Measurements from ENCODE around the gene APOBEC3F.
"Not testable (repeated sequence)": the region's sequence is repeated elsewhere in the genome, so short reads cannot be mapped to it uniquely, and the experiment has no call there.

Gene APOBEC3F

DNA sequence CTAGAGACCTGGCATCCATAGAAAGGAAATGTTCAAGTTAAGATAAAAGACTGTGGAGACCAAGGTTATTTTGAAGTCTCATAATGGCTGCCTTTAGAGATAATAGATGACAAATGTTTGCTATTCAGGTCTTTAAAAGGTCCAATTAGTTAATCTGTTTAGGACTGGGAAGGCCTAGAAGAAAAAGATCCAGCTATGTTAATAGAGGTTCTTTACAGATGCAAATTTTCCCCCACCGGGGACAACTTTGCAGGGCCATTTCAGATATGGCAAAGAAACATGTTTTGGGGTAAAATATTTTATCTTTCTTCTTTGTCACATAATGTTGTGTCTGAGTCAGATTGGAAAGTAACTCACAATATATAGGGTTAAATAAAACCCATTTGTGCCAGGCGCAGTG, 33.3 kb downstream of the APOBEC3F start:
- no peak for DNase-seq

DNA sequence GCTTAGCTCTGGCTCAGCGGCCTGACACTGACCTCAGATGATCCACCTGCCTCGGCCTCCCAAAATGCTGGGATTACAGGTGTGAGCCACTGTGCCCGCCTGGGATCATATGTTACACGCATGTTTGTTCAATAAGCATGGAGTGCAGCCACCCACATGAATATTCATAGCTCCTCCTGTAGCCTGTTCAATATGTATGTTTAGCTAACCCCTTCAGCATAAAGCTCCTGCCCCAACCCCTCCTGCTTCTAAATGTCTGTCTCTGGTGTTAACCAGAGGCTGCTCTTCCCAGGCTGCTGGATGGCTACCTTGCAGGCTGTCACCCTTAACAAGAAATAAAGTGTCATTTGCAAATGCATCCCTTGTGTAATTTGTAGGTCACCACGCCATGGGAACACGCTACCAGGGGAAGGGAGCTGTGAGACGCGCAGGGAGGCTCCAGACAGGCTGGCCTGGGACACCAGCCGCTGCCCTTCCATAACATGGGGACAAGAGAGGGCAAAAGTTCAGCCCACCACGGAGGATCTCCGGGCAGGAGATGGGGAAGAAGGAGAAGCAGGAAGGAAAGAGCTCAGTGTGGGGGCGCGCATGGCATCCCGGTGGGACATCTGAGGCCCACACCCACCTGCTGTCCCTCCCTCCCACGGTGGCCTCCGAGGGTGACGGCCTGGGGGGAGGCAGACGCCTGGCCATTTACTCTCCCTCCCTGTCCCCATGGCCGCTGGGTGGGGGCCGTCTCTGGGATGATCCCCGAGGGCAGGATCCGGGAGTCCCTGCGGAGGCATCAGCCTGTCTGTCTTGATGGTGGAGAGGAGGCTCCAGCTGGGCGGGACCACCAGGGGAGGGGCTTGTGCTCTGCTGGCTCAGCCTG, 35.7 kb downstream of the APOBEC3F start:
- DNase-seq, result not testable (repeated sequence)

DNA sequence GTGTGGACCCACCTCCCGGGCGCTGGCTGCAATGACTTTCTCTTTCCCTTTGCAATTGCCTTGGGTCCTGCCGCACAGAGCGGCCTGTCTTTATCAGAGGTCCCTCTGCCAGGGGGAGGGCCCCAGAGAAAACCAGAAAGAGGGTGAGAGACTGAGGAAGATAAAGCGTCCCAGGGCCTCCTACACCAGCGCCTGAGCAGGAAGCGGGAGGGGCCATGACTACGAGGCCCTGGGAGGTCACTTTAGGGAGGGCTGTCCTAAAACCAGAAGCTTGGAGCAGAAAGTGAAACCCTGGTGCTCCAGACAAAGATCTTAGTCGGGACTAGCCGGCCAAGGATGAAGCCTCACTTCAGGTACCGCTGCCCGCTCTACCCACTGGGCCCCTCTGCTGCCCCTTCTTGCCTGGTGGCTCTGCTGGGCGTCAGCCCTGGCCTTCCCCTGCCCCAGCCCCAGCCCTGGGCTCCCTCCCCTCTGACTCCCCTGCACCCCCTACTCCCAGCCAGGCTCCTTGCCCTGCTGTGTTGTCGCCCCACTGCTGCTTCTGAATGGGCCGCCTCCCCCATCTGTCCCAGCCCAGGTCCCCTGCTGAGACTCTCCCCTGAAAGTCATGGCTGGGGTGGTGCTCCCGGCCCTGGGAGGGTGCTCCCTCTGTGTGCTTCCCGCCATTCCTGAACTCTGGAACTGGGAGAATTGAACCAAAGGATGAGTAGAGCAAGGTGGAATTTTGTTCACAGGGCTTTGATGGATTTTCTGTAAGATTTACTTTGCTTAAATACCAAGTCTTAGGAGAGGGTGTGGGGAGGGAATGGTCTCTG, 36.6 kb downstream of the APOBEC3F start, which contains the start of gene APOBEC3G:
TSS of gene APOBEC3G (plus strand) at position 250 of the 815 bp plus-strand sequence. CDS start at position 337, 87 bp downstream.
- DNase-seq, result peak; percentile 69

DNA sequence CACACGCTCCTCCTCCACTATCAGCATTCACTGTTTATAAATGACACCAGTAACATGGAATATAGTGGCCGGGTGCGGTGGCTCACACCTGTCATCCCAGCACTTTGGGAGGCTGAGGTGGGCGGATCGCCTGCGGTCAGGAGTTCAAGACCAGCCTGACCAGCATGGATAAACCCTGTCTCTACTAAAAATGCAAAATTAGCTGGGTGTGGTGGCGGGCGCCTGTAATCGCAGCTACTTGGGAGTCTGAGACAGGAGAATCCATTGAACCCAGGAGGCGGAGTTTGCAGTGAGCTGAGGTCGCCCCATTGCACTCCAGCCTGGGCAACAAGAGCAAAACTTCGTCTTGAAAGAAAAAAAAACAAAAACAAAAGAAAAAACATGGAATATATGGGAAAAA, 37.2 kb downstream of the APOBEC3F start:
- DNase-seq, result not testable (repeated sequence)

DNA sequence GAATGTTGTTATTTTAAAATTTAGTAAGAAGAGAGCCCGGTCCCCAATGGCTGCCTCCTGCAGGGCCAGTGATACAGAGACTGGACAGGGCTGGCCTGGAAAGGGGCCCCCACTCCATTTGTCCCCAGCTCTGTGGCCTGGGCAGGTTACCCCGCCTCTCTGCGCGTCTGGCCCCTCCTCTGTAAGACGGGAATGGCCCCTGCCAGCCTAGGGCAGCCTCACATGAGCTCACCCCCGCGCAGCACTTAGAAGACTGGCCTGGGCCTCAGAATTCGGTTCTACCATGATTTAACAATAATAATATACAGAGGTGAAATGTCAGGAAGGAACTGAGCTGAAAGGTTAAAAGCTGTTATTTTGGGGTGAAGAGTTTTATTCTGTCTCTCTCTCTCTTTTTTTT, 37.7 kb downstream of the APOBEC3F start:
- DNase-seq, result no peak

DNA sequence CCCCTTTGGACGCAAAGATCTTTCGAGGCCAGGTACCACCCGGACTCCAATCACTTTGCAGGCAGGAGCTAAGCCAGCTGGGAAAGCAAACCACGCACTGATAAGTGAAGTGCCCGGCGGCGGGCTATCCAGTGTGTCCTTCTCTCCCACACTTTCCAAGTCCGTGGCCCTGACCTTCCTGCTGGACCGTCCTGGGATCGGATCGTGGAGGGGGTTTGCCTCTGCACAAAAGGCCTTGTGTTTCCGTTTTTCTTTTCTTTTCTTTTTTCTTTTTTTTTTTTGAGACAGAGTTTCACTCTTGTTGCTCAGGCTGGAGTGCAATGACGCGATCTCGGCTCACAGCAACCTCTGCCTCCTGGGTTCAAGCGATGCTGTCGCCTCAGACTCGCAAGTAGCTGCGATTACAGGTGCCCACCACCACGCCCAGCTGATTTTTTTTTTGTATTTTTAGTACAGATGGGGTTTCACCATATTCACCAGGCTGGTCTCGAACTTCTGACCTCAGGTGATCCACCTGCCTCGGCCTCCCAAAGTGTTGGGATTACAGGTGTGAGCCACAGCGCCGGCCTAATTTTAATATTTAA, 38.5 kb downstream of the APOBEC3F start:
- not testable (repeated sequence) for DNase-seq

DNA sequence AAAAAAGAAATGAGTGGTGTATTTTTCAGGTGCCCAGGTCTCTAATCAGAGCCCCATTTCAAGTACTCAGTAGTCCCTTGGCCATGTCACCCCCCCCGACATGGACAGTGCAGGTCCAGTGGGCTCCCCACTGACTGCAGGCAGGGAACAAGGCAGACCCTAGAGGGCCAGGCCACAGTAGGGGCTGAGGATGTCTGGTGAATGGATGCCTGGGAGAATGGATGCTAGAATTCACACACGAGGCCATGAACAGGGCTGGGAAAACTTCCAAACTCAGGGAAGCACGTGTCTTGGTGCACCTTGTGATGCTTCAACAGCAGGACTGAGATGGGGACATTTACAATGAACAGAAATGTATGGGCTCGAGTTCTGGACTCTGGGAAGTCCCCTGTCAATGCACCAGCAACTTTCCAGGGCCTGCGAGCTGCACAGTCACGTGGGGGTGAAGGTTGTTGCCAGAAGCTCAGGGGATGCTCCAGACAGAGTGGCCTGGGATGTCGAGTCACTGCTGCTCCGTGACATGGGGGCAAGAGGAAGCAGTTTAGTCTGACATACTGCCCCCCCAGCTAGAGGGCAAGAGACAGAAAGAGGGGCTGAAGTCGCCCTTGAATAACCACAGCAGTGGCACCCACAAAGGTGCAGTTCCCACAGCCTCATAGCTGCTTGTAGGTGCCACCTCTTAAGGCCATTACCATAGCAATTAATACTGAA, 39.5 kb downstream of the APOBEC3F start:
- DNase-seq, result no peak

DNA sequence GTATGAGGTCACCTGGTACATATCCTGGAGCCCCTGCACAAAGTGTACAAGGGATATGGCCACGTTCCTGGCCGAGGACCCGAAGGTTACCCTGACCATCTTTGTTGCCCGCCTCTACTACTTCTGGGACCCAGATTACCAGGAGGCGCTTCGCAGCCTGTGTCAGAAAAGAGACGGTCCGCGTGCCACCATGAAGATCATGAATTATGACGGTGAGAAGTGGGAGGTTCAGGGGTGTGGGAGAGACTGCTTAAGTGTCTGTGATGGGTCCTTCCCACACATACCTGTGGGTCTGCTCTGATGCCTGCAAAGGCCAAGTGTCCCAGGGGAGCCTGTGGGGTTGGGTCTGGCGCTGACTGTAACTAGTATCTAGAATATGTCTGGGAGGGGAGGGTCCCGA, 40.4 kb downstream of the APOBEC3F start:
- DNase-seq, result no peak

DNA sequence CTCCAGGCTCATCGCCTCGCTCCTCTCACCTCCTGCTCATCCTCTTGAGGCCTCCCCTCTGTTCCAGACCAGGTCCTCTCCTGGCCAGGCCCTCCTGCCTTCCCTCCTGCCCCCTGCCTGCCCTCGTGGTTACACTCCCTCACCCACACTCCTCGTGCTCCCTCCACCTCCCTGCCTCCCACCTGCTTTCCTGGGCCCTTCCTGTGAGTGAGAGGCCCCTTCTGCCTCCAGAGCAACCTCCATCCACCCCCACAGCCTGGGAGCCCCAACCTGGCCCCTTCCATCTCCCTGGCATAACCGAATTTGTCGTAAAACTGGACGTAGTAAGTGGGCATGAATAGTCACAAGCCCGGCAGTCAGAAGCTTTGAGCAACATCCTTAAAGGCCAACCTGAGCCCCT, 40.9 kb downstream of the APOBEC3F start:
- DNase-seq, result no peak

DNA sequence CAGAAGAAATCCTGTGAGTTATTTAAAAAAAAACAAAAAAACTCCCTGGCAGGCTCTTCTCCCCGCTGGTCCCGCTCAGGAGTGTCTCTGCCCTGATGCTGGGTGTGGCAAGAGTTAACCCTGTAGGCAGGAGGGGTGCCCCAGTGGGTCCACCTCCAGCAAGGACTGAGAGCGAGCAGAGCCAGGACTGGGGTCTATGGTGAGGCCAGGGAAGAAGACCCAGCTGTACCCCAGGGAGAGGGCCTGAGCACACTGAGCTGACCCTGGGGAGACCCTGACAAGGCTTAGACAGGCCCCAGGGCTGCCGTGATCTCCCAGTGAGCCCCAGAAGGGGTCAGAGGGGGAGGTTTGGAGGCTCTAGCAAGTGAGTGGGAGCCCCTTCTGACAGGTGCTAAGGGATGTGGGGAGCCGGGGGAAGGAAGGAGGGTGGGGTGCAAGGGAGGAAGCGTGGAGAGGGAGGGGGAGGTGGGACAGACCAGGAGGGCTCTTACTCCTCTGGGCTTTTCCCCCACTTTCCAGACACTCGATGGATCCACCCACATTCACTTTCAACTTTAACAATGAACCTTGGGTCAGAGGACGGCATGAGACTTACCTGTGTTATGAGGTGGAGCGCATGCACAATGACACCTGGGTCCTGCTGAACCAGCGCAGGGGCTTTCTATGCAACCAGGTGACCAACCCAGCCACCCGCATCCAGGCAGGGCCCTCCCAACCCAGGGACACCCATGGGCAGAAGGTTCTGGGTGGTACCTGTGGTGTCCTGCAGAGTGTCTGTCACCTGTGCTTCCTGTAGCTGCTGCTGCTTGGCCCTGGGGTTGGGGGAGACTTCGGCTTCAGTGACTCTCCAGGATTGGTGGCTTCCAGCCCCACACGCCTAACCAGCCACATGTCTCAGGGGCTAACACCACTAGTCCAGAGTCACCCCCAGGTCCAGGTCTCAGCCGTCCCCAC, 42.8 kb downstream of the APOBEC3F start:
- DNase-seq, result no peak

DNA sequence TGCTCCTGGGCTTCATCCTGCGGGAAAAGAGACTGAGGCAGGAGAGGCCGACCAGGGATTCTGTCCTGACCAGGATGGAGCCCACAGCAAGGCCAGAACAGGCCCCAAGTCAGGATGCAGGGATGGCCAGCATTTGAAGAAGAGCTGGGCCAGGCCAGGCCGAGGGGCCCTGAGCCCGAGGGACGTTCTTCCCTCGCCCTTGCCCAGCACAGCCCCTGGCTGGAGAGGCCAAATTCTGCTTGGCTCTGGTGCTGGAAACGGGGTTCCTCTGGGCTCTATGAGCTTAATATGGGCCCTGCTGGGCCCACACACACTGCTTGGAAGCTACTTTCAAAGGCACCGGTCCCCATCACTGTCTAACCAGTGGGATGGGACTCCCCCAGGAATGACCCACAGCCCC, 44.0 kb downstream of the APOBEC3F start:
- DNase-seq, result no peak

DNA sequence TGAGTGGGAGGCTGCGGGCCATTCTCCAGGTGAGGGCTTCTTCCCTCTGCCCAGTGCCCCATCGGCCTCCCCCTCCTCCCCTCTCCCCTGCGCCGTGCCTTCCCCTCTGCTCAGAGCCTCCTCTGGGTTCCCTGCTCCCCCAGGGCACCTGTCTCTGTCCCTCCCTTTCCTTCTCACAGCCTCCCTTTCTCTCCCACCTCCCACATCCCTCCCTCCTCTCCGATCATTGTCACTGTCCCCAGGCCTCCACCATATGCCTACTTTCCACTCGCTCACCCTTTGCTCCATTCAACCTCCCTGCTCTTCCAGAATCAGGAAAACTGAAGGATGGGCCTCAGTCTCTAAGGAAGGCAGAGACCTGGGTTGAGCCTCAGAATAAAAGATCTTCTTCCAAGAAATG, 46.4 kb downstream of the APOBEC3F start:
- no peak for DNase-seq

DNA sequence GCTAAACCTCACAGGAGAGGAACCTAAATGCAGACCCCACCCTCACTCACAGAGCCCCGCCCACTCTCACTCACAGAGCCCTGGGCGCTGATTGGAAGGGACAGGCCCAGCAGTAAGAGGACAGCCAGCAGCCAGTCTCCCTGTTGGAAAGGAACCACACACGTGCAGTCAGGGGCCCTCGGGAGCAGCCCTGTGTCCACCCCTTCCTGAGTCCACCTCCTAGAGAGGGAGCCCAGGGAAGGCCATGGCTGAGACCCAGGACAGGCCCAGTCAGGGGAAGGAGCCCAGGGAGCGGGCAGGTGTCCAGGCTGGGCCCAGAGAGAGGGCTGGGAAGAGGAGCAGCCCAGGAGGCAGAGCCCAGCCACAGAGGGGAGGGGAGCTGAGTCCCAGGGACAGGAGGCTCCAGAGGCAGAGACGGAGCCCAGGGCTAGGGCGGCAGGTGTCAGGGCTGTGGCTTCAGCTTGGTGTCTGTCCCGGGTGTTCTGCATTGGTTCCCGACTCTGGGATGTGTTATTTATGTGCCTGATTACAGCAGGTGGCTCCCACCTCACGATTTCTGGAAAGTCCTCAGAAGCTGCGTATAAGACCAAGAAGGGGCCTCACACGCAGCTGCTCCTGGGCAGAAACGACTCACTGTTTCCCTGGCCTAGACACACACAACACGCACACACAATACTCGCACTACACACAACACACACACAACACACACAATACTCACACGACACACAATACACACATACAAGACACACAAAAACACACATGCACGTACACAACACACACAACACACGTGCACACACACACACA, 47.4 kb downstream of the APOBEC3F start:
- no peak for DNase-seq

DNA sequence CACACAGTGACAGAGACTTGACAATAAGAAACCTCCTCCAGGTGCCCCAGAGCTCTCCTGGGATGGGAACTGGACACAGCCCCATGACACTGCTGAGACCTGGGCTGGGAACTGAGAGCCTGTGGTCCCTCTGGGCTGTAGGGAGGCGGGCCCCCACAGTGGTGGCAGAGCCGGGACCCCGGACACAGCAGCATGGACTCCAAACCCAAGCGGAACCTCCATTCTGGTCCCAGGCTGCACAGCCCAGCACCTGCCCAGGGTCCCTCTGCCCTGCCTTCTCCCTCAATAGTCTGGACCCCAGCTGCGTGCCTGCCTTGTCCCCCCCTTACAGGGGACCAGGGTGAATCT, 48.0 kb downstream of the APOBEC3F start:
- no peak for DNase-seq

DNA sequence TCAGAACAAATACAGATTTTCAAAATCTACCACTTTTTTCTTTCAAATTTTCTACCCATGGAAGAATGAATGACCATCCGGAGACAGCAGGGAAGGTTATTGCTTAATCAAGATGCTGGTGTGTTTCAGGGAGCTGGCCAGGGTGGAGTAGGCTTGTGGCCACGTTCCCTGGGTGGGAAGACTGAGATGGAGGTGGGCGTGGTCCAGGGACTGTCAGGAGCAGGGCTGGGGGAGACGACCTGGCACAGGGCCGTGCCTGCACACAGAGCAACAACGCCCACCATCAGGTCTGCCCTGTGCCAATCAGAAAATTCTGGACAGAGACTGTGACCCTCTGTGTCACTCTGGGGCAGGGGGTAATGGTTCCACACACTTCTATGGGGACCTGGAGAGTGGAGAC, 49.3 kb downstream of the APOBEC3F start:
- DNase-seq, result no peak

DNA sequence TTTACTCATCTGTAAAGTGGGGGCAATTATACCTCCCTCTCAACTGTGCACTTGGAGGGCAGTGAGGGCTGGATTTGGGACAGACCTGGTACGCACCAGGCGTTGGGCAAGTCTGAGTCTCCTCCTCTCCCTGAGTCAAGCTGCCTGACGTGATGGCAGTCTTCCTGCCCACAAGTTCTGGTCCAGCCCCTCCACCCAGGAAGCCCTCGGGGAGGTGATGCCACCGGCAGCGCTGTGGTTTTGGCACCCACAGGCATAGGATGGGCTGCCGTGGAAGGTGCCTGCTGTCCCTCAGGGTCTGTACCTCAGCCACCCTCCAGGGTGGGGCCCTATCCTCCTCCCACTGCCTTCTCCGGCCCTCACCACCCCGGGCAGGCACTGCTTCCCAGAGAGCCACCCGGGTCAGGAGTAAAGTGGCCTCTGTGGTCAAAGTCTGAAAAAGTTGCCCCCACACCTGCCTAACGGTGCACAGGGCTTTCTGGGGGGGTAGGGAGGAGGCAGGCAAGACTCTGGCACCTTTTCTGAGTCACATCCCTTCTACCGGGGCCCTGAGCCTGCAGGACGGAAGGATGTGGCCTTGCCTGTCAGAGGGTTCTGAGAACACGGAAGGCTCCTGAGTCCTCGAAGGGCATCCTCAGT, 49.9 kb downstream of the APOBEC3F start:
- no peak for DNase-seq

DNA sequence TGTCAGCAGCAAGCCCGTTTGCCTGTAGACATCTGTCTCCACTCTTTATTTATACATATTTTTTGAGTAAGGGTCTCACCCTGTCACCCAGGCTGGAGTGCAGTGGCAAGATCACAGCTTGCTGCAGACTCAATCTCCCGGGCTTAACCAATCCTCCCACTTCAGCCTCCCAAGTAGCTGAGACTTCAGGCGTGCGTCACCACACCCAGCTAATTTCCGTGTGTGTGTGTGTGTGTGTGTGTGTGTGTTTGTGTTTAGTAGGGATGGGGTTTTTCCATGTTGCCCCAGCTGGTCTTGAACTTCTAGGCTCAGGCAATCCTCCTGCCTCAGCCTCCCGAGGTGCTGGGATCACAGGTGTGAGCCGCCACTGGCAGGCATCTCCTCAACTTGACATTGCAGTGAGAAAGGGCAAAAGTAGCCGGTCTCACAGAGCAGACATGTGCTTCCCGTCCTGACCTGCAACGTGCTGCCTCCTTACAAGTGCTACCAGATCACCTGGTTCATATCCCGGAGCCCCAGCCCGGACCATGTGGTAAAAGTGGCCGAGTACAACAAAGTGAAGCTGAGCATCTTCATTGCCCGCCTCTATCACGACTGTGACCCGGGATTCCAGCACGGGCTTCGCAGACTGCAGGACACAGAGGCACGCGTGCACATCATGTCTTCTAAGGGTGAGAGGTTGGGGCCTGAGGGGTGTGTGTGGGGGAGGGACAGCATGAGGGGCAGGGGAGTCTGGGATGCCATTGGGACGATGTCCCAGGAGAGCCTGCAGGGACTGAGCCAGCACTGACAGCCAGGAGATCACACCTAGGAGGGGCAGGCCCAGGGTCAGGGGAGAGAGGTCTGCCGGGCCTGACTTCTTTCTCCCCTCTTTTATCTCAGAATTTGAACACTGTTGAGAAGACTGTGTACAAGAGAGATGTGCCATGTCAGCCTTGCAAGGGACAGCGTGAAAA, 50.7 kb downstream of the APOBEC3F start:
- no peak for DNase-seq

DNA sequence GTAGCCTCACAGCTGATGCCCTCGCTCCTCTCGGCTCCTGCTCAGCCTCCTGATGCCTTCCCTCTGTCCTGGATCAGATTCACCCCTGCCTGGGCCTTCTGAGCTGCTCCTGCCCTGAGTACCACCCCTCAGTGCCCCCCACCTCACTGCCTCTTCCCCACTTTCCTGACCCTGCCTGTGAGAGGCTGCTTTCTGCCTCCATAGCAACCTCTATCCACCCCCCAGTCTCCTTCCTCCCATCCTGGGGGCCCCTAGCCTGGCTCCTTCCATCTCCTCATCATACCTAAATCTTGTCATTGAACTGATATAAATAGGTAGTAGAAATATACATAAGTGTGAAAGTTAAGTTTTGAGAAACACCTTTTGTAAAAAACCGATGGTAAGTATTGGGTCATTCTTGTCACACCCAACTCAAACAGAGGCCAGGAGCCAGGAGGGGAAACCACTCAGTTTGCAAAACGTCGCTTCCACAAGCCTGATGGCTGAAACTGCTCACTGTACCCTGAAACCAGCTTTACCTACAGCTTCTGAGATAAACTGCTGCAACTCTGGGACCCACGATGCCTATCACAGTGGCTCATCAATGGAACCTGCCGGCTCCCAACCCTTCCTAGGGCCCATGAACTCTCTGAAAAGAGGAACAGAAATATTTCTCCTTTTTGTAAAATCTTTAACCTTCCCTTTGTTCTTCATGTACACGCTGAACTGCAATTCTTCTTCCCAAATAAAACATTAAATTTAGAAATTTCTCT, 51.6 kb downstream of the APOBEC3F start:
- DNase-seq, result no peak

Data from fibroblast of skin of back (primary cell).